Panc1 (cell line): Measurements from ENCODE around the gene NELL2. TPM values are rescaled to one million over a fixed set of nuclear protein-coding genes. Genes with fewer than 3 reads are reported as not detected.

Experiments used
- ATAC-seq: fragments of 200-7000 bp; cut with Tn5 transposase; 2 replicates; pipeline ENCODE4 v1.9.1; 2020; ENCODE audit warnings: mild to moderate bottlenecking, moderate library complexity
- BruUV-seq: library from RNA; stranded (reverse); fragments of 400-500 nt; replicated peaks from 2 replicates; lab custom pipeline; 2021; lab: Mats Ljungman, UMichigan
- CTCF ChIA-PET: fragments of 300-600 bp; sonication (Branson Sonifier 250); formaldehyde crosslinking; loops from one replicate; lab custom pipeline; 2022; ENCODE audit warnings: antibody characterized with exemption; lab: Charles Lee
- POLR2A ChIA-PET: fragments of 300-600 bp; sonication (Branson Sonifier 250); formaldehyde crosslinking; loops from one replicate; lab custom pipeline; 2022; ENCODE audit warnings: antibody characterized with exemption; lab: Charles Lee
- DNase-seq: peaks from one replicate; pipeline ENCODE4 v3.0.0-alpha.2; 2010; ENCODE audit warnings: low read depth, low spot score
- H3K27ac ChIP-seq: 2 replicates; pipeline ENCODE4 v1.5.1; 2011; ENCODE audit warnings: mild to moderate bottlenecking, low read length, inconsistent platforms
- H3K27me3 ChIP-seq: fragments of 200-500 bp; sonication (Bioruptor generic); 2 replicates; pipeline ENCODE4 v1.6.0; 2014; ENCODE audit warnings: low read length, inconsistent platforms; ENCODE audit not compliant: control insufficient read depth, insufficient read depth
- H3K36me3 ChIP-seq: fragments of 200-500 bp; sonication (Bioruptor generic); 2 replicates; pipeline ENCODE4 v1.5.1; 2014; ENCODE audit warnings: inconsistent platforms, mild to moderate bottlenecking, low read length, moderate library complexity; ENCODE audit not compliant: control insufficient read depth, insufficient read depth
- H3K4me1 ChIP-seq: 2 replicates; pipeline ENCODE4 v1.5.1; 2011; ENCODE audit warnings: inconsistent platforms, mild to moderate bottlenecking, low read length, moderate library complexity; ENCODE audit not compliant: control insufficient read depth, insufficient read depth
- H3K4me3 ChIP-seq, 2 experiments: 2 replicates each; pipeline ENCODE4 v1.5.1; 2011 to 2012; ENCODE audit warnings: low read depth in 2 of 2, low read length in 2 of 2, mild to moderate bottlenecking in 2 of 2, inconsistent platforms in 1 of 2, moderate library complexity in 1 of 2
- H3K9me3 ChIP-seq: fragments of 200-500 bp; sonication (Bioruptor generic); 2 replicates; pipeline ENCODE4 v1.5.1; 2014; ENCODE audit warnings: low read depth, mild to moderate bottlenecking, inconsistent platforms, low read length, moderate library complexity; ENCODE audit not compliant: control insufficient read depth, insufficient read depth
- POLR2AphosphoS5 ChIP-seq: IDR thresholded peaks from 2 replicates; pipeline ENCODE4 v1.6.1; 2012; ENCODE audit warnings: mild to moderate bottlenecking, low read depth, low read length, moderate library complexity
- SIN3A ChIP-seq: IDR thresholded peaks from 2 replicates; pipeline ENCODE4 v1.6.1; 2012; ENCODE audit warnings: low read depth, mild to moderate bottlenecking, low read length, moderate library complexity, borderline replicate concordance; ENCODE audit not compliant: insufficient read depth
- TCF7L2 ChIP-seq: IDR thresholded peaks from 2 replicates; pipeline ENCODE4 v1.6.1; 2011; ENCODE audit warnings: mild to moderate bottlenecking, low read depth, low read length, inconsistent platforms
- in situ Hi-C: cut with HindIII; loops from 2 replicates; pipeline ENCODE4 v1.10.0; 2016; ENCODE audit warnings: low sequenced_read_pairs, low pct_unique_long_range_greater_than_20kb
- intact Hi-C: fragments of 100-400 bp; cut with micrococcal nuclease; formaldehyde crosslinking; loops from one replicate; pipeline ENCODE4 v1.10.0; 2022; ENCODE audit not compliant: unreplicated experiment
- total RNA-seq: library from RNA; stranded (reverse); gene quantifications from one replicate; pipeline ENCODE4 v1.2.1, GENCODE V29; 2021; ENCODE audit not compliant: unreplicated experiment
- TF ChIP-seq, protein P1 (sequence below): fragments of 450-650 bp; IDR thresholded peaks from 2 replicates; pipeline ENCODE4 v1.5.1; 2017; ENCODE audit warnings: mild to moderate bottlenecking
- TF ChIP-seq, protein P2 (sequence below), 2 experiments: IDR thresholded peaks; 2 replicates each; pipeline ENCODE4 v1.6.1; 2011 to 2012; ENCODE audit warnings: low read depth in 2 of 2, control low read depth in 1 of 2, low read length in 1 of 2, mild to moderate bottlenecking in 1 of 2, moderate library complexity in 1 of 2; ENCODE audit not compliant: insufficient read depth in 1 of 2

The NELL2 gene
- total RNA-seq, 1 experiment from 2014 or later: 0.28 TPM

DNA sequence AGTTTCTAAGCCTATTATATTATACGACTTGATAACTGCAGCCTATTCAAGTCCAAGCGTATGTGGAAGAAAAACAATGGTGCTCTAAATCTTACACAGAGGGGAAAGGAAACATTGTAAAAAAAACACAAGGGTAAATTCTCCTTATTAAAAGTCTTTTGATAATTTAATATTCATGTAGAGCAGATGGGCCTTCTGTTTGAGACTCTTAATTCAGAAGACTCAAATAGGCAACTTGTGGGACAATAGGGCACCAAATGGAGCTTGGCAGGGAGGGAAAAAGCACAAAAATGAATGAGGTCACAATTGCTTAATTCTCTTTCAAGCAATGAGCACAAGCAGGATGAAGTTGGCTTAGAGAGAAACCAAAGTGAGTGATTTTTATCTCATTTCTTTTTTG, 159.4 kb downstream of the NELL2 start:
- POLR2A ChIA-PET: no interaction called here
- no peaks in the 10 kb centered on the region for H3K4me1 ChIP-seq
- no peaks in the 10 kb centered on the region for H3K9me3 ChIP-seq
- H3K27me3 ChIP-seq: no peaks in the 10 kb centered on the region
- H3K4me3 ChIP-seq: no peak overlapping the region
- H3K36me3 ChIP-seq: no peaks in the 10 kb centered on the region
- BruUV-seq: no TSS peak
- in situ Hi-C loops: no loop called here
- DNase-seq: no peak
- intact Hi-C loops: no loop called here
- H3K27ac ChIP-seq: no peak overlapping the region
- CTCF ChIA-PET: no interaction called here
- TF ChIP-seq, protein P1, sequence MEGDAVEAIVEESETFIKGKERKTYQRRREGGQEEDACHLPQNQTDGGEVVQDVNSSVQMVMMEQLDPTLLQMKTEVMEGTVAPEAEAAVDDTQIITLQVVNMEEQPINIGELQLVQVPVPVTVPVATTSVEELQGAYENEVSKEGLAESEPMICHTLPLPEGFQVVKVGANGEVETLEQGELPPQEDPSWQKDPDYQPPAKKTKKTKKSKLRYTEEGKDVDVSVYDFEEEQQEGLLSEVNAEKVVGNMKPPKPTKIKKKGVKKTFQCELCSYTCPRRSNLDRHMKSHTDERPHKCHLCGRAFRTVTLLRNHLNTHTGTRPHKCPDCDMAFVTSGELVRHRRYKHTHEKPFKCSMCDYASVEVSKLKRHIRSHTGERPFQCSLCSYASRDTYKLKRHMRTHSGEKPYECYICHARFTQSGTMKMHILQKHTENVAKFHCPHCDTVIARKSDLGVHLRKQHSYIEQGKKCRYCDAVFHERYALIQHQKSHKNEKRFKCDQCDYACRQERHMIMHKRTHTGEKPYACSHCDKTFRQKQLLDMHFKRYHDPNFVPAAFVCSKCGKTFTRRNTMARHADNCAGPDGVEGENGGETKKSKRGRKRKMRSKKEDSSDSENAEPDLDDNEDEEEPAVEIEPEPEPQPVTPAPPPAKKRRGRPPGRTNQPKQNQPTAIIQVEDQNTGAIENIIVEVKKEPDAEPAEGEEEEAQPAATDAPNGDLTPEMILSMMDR: no peak
- no peak for TF ChIP-seq TCF7L2
- no peak for TF ChIP-seq SIN3A
- TF ChIP-seq POLR2AphosphoS5: no peak
- no peak for ATAC-seq

DNA sequence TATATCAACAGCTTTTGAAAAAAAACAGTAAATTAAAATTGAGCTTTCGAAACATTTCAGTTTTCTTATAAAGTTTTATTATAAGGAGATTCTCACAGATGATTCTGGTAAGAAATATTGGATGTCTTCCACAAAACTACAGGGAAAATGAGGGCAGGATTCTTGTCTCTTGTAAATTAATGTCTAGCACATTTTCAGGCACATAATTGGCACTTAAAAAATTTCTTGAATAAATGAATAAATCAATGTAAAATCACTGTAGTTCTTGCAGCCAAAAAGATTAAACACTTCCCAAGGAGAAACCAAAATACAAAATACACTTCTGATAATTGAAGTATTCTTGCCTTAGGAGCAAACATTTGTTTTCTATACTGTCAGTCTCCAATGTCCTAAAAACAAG, 164.4 kb downstream of the NELL2 start:
- no peak for ATAC-seq
- no TSS peak for BruUV-seq
- no peak for DNase-seq
- H3K4me1 ChIP-seq: no peaks in the 10 kb centered on the region
- POLR2A ChIA-PET: no interaction called here
- intact Hi-C loops: no loop called here
- CTCF ChIA-PET: no interaction called here
- in situ Hi-C loops: no loop called here
- no peak for TF ChIP-seq POLR2AphosphoS5
- TF ChIP-seq, protein P1: no peak
- TF ChIP-seq, protein P2, sequence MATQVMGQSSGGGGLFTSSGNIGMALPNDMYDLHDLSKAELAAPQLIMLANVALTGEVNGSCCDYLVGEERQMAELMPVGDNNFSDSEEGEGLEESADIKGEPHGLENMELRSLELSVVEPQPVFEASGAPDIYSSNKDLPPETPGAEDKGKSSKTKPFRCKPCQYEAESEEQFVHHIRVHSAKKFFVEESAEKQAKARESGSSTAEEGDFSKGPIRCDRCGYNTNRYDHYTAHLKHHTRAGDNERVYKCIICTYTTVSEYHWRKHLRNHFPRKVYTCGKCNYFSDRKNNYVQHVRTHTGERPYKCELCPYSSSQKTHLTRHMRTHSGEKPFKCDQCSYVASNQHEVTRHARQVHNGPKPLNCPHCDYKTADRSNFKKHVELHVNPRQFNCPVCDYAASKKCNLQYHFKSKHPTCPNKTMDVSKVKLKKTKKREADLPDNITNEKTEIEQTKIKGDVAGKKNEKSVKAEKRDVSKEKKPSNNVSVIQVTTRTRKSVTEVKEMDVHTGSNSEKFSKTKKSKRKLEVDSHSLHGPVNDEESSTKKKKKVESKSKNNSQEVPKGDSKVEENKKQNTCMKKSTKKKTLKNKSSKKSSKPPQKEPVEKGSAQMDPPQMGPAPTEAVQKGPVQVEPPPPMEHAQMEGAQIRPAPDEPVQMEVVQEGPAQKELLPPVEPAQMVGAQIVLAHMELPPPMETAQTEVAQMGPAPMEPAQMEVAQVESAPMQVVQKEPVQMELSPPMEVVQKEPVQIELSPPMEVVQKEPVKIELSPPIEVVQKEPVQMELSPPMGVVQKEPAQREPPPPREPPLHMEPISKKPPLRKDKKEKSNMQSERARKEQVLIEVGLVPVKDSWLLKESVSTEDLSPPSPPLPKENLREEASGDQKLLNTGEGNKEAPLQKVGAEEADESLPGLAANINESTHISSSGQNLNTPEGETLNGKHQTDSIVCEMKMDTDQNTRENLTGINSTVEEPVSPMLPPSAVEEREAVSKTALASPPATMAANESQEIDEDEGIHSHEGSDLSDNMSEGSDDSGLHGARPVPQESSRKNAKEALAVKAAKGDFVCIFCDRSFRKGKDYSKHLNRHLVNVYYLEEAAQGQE (IDR thresholded peaks at IDR 0.05; ENCODE audit: insufficient read depth in 1 of 2, low read depth in 2 of 2, low read length in 1 of 2): no peak
- TF ChIP-seq SIN3A: no peak
- no peaks in the 10 kb centered on the region for H3K36me3 ChIP-seq
- H3K27me3 ChIP-seq: no peaks in the 10 kb centered on the region
- no peak overlapping the region for H3K4me3 ChIP-seq
- H3K27ac ChIP-seq: no peak overlapping the region
- H3K9me3 ChIP-seq: no peaks in the 10 kb centered on the region
